ENCODE measurements around the gene BIRC7.

The BIRC7 gene

DNA sequence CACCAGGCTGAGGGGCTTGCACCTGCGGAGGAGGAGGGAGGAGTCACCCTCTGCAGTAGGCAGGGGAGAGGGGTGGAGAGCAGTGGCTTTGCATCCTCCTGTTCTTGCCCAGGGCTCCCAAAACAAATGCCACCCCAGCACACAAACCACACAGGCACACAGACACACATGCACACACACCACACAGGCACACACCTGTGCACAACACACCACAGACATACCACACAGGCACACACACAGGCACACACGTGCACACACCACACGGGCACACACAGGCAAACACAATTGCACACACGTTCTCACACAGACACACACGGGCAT lies 46.4 kb upstream of the BIRC7 start:
- TF ChIP-seq CTCF (IDR thresholded peaks at IDR 0.05; ENCODE audit: low read depth, low read length, missing control alignments) = no peak
- no peak overlapping the region for H3K4me3 ChIP-seq (ENCODE audit: low read depth, low read length)
- no peak for DNase-seq (ENCODE audit: low read depth)

GRCh38 chr20:63189846-63190559 lies 45.7 kb upstream of the BIRC7 start:
- DNase-seq (ENCODE audit: low read depth) = no peak
- H3K4me3 ChIP-seq (ENCODE audit: low read depth, low read length) = no peak overlapping the region
- TF ChIP-seq CTCF (IDR thresholded peaks at IDR 0.05; ENCODE audit: low read depth, low read length, missing control alignments) = no peak

DNA sequence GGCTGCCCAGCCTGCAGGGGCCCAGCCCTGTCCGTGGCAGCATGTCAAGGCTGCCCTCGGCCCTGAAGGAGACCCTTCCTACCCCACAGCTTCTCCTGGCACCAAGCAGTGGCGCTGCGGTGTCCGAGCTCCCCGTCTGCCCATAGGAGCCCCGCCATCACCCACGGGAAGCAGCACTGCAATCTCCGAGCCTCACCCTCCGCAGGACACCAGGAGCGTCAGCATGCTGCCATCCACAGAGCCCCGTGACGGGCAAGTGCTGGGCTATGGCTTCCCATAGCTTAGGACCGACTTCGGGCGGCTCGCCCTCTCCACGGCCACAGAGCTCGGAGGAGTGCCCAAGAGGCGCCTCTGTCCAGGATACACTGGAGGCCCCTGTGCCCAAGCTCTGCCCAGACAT lies 44.9 kb upstream of the BIRC7 start:
- no peak for TF ChIP-seq CTCF (IDR thresholded peaks at IDR 0.05; ENCODE audit: low read depth, low read length, missing control alignments)
- no peak overlapping the region for H3K4me3 ChIP-seq (ENCODE audit: low read depth, low read length)

DNA sequence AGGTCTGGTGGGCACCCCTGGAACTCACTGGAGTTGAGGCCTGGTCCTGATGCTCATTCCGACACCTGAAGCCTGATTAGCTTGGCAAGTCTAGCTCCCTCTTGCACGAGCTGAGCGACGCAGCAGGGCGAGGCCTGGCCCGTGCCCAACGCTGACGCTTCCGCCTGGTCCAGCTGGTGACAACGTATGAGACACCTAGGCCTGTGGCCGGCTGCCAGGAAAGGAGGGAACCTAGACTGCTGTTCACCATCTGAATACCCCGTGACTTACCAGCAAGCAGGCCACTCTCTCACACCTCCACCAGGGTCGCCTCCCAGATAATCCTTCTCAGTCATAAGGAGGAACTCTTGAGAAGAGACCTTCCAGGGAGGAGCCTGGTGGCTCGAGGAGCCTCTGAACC lies 44.3 kb upstream of the BIRC7 start:
- no peak overlapping the region for H3K4me3 ChIP-seq (ENCODE audit: low read depth, low read length)
- no peak for DNase-seq (ENCODE audit: low read depth)
- no peak for TF ChIP-seq CTCF (IDR thresholded peaks at IDR 0.05; ENCODE audit: low read depth, low read length, missing control alignments)

More for the DNA sequence above, 44.9 kb upstream of the BIRC7 start:
- DNase-seq (ENCODE audit: low read depth) = no peak

- no peak overlapping the region for H3K4me3 ChIP-seq (ENCODE audit: low read depth, low read length)
- TF ChIP-seq CTCF (IDR thresholded peaks at IDR 0.05; ENCODE audit: low read depth, low read length, missing control alignments) = no peak
- no peak for DNase-seq (ENCODE audit: low read depth)
These were observed 43.0 kb upstream of the BIRC7 start for GRCh38 chr20:63192721-63193120.

- no peak overlapping the region for H3K4me3 ChIP-seq (ENCODE audit: low read depth, low read length)
- TF ChIP-seq CTCF (IDR thresholded peaks at IDR 0.05; ENCODE audit: low read depth, low read length, missing control alignments) = no peak
- DNase-seq (ENCODE audit: low read depth) = no peak
These were observed 41.5 kb upstream of the BIRC7 start for GRCh38 chr20:63194007-63194796.

- no peak overlapping the region for H3K4me3 ChIP-seq (ENCODE audit: low read depth, low read length)
- TF ChIP-seq CTCF (IDR thresholded peaks at IDR 0.05; ENCODE audit: low read depth, low read length, missing control alignments) = no peak
- no peak for DNase-seq (ENCODE audit: low read depth)
These were observed 40.9 kb upstream of the BIRC7 start for GRCh38 chr20:63194797-63195173.
